ENCODE data around the gene NDFIP2. TPM values are rescaled to one million over a fixed set of nuclear protein-coding genes. Genes with fewer than 3 reads are reported as not detected.

The NDFIP2 gene
- total and polyA plus RNA-seq, 7 donors, result 14.7 to 48.2 (median 28.3) TPM

DNA sequence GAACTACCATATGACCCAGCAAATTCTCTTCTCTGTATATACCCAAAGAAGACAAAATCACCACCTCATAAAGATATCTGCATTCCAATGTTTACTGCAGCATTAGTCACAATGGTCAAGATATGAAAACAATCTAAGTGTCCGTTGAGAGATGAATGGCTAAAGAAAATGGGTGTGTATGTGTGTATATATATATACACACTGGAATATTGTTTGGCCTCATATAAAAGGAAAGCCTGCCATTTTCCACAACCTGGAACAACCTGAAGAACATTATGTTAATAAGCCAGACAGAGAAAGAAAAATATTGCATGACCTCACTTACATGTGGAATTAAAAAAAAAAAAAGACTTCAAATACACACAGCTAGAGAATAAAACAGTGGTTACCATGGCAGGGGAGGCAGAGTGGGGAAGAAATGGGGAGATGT lies 45.4 kb upstream of the NDFIP2 start:
- TF ChIP-seq, protein P1, sequence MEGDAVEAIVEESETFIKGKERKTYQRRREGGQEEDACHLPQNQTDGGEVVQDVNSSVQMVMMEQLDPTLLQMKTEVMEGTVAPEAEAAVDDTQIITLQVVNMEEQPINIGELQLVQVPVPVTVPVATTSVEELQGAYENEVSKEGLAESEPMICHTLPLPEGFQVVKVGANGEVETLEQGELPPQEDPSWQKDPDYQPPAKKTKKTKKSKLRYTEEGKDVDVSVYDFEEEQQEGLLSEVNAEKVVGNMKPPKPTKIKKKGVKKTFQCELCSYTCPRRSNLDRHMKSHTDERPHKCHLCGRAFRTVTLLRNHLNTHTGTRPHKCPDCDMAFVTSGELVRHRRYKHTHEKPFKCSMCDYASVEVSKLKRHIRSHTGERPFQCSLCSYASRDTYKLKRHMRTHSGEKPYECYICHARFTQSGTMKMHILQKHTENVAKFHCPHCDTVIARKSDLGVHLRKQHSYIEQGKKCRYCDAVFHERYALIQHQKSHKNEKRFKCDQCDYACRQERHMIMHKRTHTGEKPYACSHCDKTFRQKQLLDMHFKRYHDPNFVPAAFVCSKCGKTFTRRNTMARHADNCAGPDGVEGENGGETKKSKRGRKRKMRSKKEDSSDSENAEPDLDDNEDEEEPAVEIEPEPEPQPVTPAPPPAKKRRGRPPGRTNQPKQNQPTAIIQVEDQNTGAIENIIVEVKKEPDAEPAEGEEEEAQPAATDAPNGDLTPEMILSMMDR (IDR thresholded peaks at IDR 0.05), result no peak
- ATAC-seq, result no peak
- no peak for DNase-seq
- no peaks in the 10 kb centered on the region for H3K27me3 ChIP-seq (ENCODE audit: insufficient read depth in 3 of 3, low read length in 2 of 3)
- H3K4me1 ChIP-seq, result no peaks in the 10 kb centered on the region
- intact Hi-C loops (cut with DNase I), result no loop called here
- no peak overlapping the region for H3K27ac ChIP-seq
- no peak overlapping the region for H3K4me3 ChIP-seq
- no peaks in the 10 kb centered on the region for H3K9me3 ChIP-seq
- WGBS, 3 donors, result 81 to 92% (median 83%) methylated on average over 1 of the region's 1 CpG
- H3K36me3 ChIP-seq (ENCODE audit: insufficient read depth in 1 of 2, low read depth in 1 of 2), result no peaks in the 10 kb centered on the region

DNA sequence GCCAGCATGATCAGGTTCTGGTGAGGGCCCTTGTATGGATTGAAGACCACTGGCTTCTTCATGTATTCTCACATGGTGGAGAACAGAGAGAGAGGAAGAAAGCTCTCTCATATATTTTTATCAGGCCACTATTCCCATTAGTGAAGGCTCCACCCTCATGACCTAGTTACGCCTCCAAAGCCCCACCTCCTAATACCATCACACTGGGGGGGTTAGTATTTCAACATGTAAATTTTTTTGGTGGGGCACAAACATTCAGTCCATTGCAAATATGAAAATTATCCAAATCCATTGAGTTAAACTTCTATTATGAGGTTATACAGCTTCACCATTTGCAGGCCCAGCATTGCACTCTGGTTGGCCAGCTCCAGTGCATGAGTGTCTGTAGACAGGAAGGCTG lies 41.7 kb upstream of the NDFIP2 start:
- Histone ChIP-seq H3K27ac (no peak overlapping the region), H3K4me3 (no peak overlapping the region), H3K36me3 (ENCODE audit: insufficient read depth in 1 of 2, low read depth in 1 of 2) (no peaks in the 10 kb centered on the region), H3K4me1 (no peaks in the 10 kb centered on the region), H3K27me3 (ENCODE audit: insufficient read depth in 3 of 3, low read length in 2 of 3) (no peaks in the 10 kb centered on the region), H3K9me3 (no peaks in the 10 kb centered on the region)
- intact Hi-C loops (cut with DNase I), result no loop called here
- no peak for ATAC-seq
- no peak for DNase-seq
- WGBS, 3 donors, result 96 to 97% (median 97%) methylated on average over 1 of the region's 1 CpG
- TF ChIP-seq, protein P1 (IDR thresholded peaks at IDR 0.05), result no peak

DNA sequence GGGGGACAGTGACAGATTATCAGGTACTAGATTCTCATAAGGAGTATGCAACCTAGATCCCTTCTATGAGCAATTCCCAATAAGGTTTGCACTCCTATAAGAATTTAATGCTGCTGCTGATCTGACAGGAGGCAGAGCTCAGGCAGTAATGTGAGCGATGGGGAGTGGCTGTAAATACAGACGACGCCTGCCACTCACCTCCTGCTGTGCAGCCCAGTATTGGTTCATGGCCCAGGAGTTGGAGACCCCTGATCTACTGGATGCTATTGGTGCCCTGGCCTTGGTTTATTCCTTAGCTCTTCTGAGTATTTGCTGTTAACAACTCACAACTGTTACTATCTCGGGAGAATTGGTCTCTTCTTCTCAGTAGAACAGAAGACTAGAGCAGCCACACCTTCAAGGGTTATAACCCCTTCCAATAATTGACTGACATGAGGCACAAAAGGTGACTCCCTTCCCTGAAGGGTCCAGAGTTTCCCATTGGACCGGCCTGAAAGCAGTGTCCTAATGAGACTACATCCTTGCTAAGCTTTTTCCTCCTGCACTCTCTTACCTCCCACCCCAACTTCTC lies 39.9 kb upstream of the NDFIP2 start:
- TF ChIP-seq, protein P1 (IDR thresholded peaks at IDR 0.05), result no peak
- intact Hi-C loops (cut with DNase I), result no loop called here
- 80 to 83% (median 82%) methylated on average over 5 of the region's 5 CpGs for WGBS, 3 donors
- DNase-seq (no peak), ATAC-seq (no peak)
- no peaks in the 10 kb centered on the region for H3K4me1 ChIP-seq
- H3K9me3 ChIP-seq, result no peaks in the 10 kb centered on the region
- no peak overlapping the region for H3K27ac ChIP-seq
- no peak overlapping the region for H3K4me3 ChIP-seq
- no peaks in the 10 kb centered on the region for H3K36me3 ChIP-seq (ENCODE audit: insufficient read depth in 1 of 2, low read depth in 1 of 2)
- no peaks in the 10 kb centered on the region for H3K27me3 ChIP-seq (ENCODE audit: insufficient read depth in 3 of 3, low read length in 2 of 3)

DNA sequence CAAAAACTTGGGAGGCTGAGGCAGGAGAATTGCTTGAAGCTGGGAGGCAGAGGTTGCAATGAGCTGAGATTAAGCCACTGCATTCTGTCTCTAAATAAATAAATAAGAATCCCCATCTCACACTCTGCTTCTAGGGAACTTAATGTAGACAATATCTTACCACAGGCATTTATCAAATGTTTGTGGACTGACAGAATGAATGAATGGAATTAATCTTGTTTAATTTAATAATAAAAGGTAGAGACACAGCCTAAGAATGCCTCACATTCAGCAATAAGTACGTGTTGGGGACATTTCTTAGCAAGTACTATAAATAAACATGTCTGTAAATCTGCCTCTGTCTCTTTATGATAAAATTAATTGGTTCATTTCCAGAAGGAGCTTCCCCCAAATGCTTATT lies 38.7 kb upstream of the NDFIP2 start:
- ATAC-seq (no peak), DNase-seq (no peak)
- intact Hi-C loops (cut with DNase I), result no loop called here
- no peaks in the 10 kb centered on the region for H3K4me1 ChIP-seq
- no peaks in the 10 kb centered on the region for H3K27me3 ChIP-seq (ENCODE audit: insufficient read depth in 3 of 3, low read length in 2 of 3)
- no peaks in the 10 kb centered on the region for H3K36me3 ChIP-seq (ENCODE audit: insufficient read depth in 1 of 2, low read depth in 1 of 2)
- TF ChIP-seq, protein P1 (IDR thresholded peaks at IDR 0.05), result no peak
- H3K27ac ChIP-seq, result no peak overlapping the region
- WGBS, 3 donors, result 70 to 80% (median 74%) methylated on average over 1 of the region's 1 CpG
- H3K9me3 ChIP-seq, result no peaks in the 10 kb centered on the region
- H3K4me3 ChIP-seq, result no peak overlapping the region

GRCh38 chr13:79442706-79443105 lies 38.2 kb upstream of the NDFIP2 start:
- H3K4me1 ChIP-seq, result no peaks in the 10 kb centered on the region
- H3K36me3 ChIP-seq (ENCODE audit: insufficient read depth in 1 of 2, low read depth in 1 of 2), result no peaks in the 10 kb centered on the region

More at GRCh38 chr13:79442706-79443105, 38.2 kb upstream of the NDFIP2 start:
- ATAC-seq (no peak), DNase-seq (no peak)
- intact Hi-C loops (cut with DNase I), result no loop called here
- H3K27ac ChIP-seq, result no peak overlapping the region
- no peaks in the 10 kb centered on the region for H3K9me3 ChIP-seq
- TF ChIP-seq, protein P1 (IDR thresholded peaks at IDR 0.05), result no peak
- no peaks in the 10 kb centered on the region for H3K27me3 ChIP-seq (ENCODE audit: insufficient read depth in 3 of 3, low read length in 2 of 3)
- no peak overlapping the region for H3K4me3 ChIP-seq
- 87 to 90% (median 88%) methylated on average over 3 of the region's 3 CpGs for WGBS, 3 donors

Measured in psoas muscle (tissue), 8 donors.